Activated naive CD4-positive, alpha-beta T cell treated with anti-CD3 and anti-CD28 coated beads for 36 hours (primary cell): ENCODE results near the gene ADAD1. TPM values are rescaled to one million over a fixed set of nuclear protein-coding genes. Genes with fewer than 3 reads are reported as not detected.
A peak's percentile ranks its signal among the peaks of the same experiment; 100 is the strongest.

Experiments
- CTCF ChIA-PET: fragments of 350-600 bp; sonication (Branson Sonifier 250); formaldehyde crosslinking; loops from one replicate; lab custom pipeline; 2021; ENCODE audit warnings: antibody characterized with exemption; lab: Charles Lee
- DNase-seq: peaks from one replicate; pipeline ENCODE4 v3.0.0-alpha.2; 2020
- H3K27ac Mint-ChIP-seq: one replicate; pipeline ENCODE4 v1.8.0; 2021; ENCODE audit warnings: mild to moderate bottlenecking, mixed read lengths
- H3K27me3 Mint-ChIP-seq: one replicate; pipeline ENCODE4 v1.8.0; 2021; ENCODE audit warnings: low read depth, mixed read lengths
- H3K36me3 Mint-ChIP-seq: one replicate; pipeline ENCODE4 v1.8.0; 2021; ENCODE audit warnings: low read depth, mixed read lengths
- H3K4me1 Mint-ChIP-seq: one replicate; pipeline ENCODE4 v1.8.0; 2021; ENCODE audit warnings: low read depth, mixed read lengths
- H3K4me3 Mint-ChIP-seq: one replicate; pipeline ENCODE4 v1.8.0; 2021; ENCODE audit warnings: mild to moderate bottlenecking, moderate library complexity, mixed read lengths
- H3K9me3 Mint-ChIP-seq: one replicate; pipeline ENCODE4 v1.8.0; 2021; ENCODE audit warnings: mixed read lengths
- intact Hi-C: fragments of 100-400 bp; cut with micrococcal nuclease; formaldehyde crosslinking; loops from one replicate; pipeline ENCODE4 v1.15.1; 2023
- total RNA-seq, 2 experiments: library from RNA; stranded (reverse); gene quantifications; one replicate each; pipeline ENCODE4 v1.2.3, GENCODE V29; 2021

Gene ADAD1
- total RNA-seq, 2 experiments from 2014 or later, result not detected

GRCh38 chr4:122458625-122459024 is 79.8 kb downstream of the ADAD1 start:
- H3K4me3 Mint-ChIP-seq, result peak overlapping the region; percentile 68
- DNase-seq, result peak; percentile 82
- CTCF ChIA-PET, result interaction anchor here (0.7 to 5.1 kb wide), 11 partner anchors 9 to 159 kb away, joined by 3 to 61 read pairs (median 4); no protein-coding TSS in a partner anchor
- H3K4me1 Mint-ChIP-seq, result peaks cover 43% of the 10 kb centered on the region
- no peaks in the 10 kb centered on the region for H3K27me3 Mint-ChIP-seq
- intact Hi-C loops, result loop anchor here (1.0 to 10.0 kb wide), 13 partner anchors 18 to 1274 kb away; partner anchors contain the start of genes CCNA2 and NUDT6
- H3K27ac Mint-ChIP-seq, result peak overlapping the region; percentile 99
- peaks cover 10% of the 10 kb centered on the region for H3K9me3 Mint-ChIP-seq
- H3K36me3 Mint-ChIP-seq, result peaks cover 33% of the 10 kb centered on the region

GRCh38 chr4:122469457-122469856 is 90.6 kb downstream of the ADAD1 start:
- CTCF ChIA-PET, result no interaction called here
- Mint-ChIP-seq H3K4me3 (no peak overlapping the region), H3K9me3 (peaks cover 3% of the 10 kb centered on the region), H3K4me1 (peaks cover 9% of the 10 kb centered on the region), H3K27ac (no peak overlapping the region), H3K27me3 (no peaks in the 10 kb centered on the region), H3K36me3 (peaks cover 4% of the 10 kb centered on the region)
- no peak for DNase-seq
- intact Hi-C loops, result no loop called here

- no peaks in the 10 kb centered on the region for H3K36me3 Mint-ChIP-seq
- intact Hi-C loops, result no loop called here
- no peak for DNase-seq
- no peaks in the 10 kb centered on the region for H3K27me3 Mint-ChIP-seq
- CTCF ChIA-PET, result no interaction called here
- no peaks in the 10 kb centered on the region for H3K9me3 Mint-ChIP-seq
- H3K4me1 Mint-ChIP-seq, result peaks cover 24% of the 10 kb centered on the region
- no peak overlapping the region for H3K27ac Mint-ChIP-seq
- H3K4me3 Mint-ChIP-seq, result no peak overlapping the region
Observed at GRCh38 chr4:122475233-122475632, 96.4 kb downstream of the ADAD1 start.

DNA sequence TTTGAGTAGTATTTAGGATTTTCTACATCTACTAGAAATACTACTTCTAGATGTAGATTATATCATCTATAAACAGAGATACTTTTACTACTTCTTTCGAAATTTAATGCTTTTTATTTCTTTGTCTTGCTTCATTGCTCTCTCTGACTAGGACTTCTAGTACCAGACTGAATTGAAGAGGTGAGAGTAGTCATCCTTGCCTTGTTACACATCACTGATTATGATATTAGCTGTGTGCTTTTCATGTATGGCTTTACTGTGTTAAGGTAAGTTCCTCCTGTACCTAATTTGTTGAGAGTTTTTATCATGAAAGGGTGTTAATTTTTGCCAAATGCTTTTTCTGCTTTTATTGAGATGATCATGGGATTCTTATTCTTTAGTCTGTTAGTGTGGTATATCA is 97.3 kb downstream of the ADAD1 start:
- Mint-ChIP-seq H3K27ac (peak overlapping the region; percentile 73), H3K4me1 (peaks cover 27% of the 10 kb centered on the region), H3K4me3 (no peak overlapping the region), H3K36me3 (no peaks in the 10 kb centered on the region), H3K9me3 (no peaks in the 10 kb centered on the region), H3K27me3 (no peaks in the 10 kb centered on the region)
- DNase-seq, result no peak
- CTCF ChIA-PET, result no interaction called here
- intact Hi-C loops, result loop anchor here (1.0 to 2.0 kb wide), 2 partner anchors 18 to 33 kb away; no protein-coding TSS in a partner anchor

GRCh38 chr4:122476745-122477144 is 97.9 kb downstream of the ADAD1 start:
- H3K27me3 Mint-ChIP-seq, result no peaks in the 10 kb centered on the region
- no peak overlapping the region for H3K27ac Mint-ChIP-seq
- H3K36me3 Mint-ChIP-seq, result no peaks in the 10 kb centered on the region
- intact Hi-C loops, result loop anchor here (1.0 to 2.0 kb wide), 2 partner anchors 18 to 32 kb away; no protein-coding TSS in a partner anchor
- H3K9me3 Mint-ChIP-seq, result no peaks in the 10 kb centered on the region
- H3K4me3 Mint-ChIP-seq, result no peak overlapping the region
- no peak for DNase-seq
- CTCF ChIA-PET, result no interaction called here
- peaks cover 28% of the 10 kb centered on the region for H3K4me1 Mint-ChIP-seq

Other genes starting within 250 kb of the ADAD1 start
- gene BLTP1, start 226.7 kb upstream of the ADAD1 start, total RNA-seq, result 10 to 100 TPM; 20.5 to 23.6 TPM
- 100 to 1,000 TPM; 142 to 147 TPM for gene IL2, start 77.7 kb downstream of the ADAD1 start, total RNA-seq
- gene IL21, start 242.1 kb downstream of the ADAD1 start, total RNA-seq, result 10 to 100 TPM; 49.9 to 53.1 TPM